ENCODE results near the gene PARP3. TPM values are rescaled to one million over a fixed set of nuclear protein-coding genes. Genes with fewer than 3 reads are reported as not detected.
"Not testable (repeated sequence)": the region's sequence is repeated elsewhere in the genome, so short reads cannot be mapped to it uniquely, and the experiment has no call there.

Gene PARP3
- 12.1 TPM for polyA plus RNA-seq (2013, experiment 1 of 2; ENCODE audit: insufficient read length)
- polyA plus RNA-seq (2013, experiment 2 of 2; ENCODE audit: insufficient read length), result 11.4 TPM

GRCh38 chr3:51941798-51942602 lies at the start of gene PARP3, which contains the start of gene RRP9:
Gene PARP3, plus strand, starts transcription at chr3:51942363. Its CDS starts 993 bp downstream, at chr3:51943356.
Gene RRP9, minus strand, starts transcription at chr3:51941904. Its CDS starts 37 bp downstream, at chr3:51941867.
- peak; percentile 100 for DNase-seq

- no peak for DNase-seq
These were observed 47.8 kb upstream of the PARP3 start for GRCh38 chr3:51894391-51894790.

GRCh38 chr3:51894939-51895338 lies 47.2 kb upstream of the PARP3 start:
- DNase-seq, result no peak

GRCh38 chr3:51896607-51897305 lies 45.4 kb upstream of the PARP3 start:
- DNase-seq, result no peak

- no peak for DNase-seq
These were observed 44.8 kb upstream of the PARP3 start for GRCh38 chr3:51897391-51897790.

- not testable (repeated sequence) for DNase-seq
These were observed 42.1 kb upstream of the PARP3 start for GRCh38 chr3:51900043-51900442.

- not testable (repeated sequence) for DNase-seq
These were observed 39.8 kb upstream of the PARP3 start for GRCh38 chr3:51902361-51902760.

- no peak for DNase-seq
These were observed 37.9 kb upstream of the PARP3 start for GRCh38 chr3:51904034-51904823.

- no peak for DNase-seq
These were observed 34.1 kb upstream of the PARP3 start for GRCh38 chr3:51908026-51908425.

GRCh38 chr3:51916418-51916817 lies 25.7 kb upstream of the PARP3 start:
- no peak for DNase-seq

GRCh38 chr3:51921081-51921578 lies 21.0 kb upstream of the PARP3 start:
- no peak for DNase-seq

GRCh38 chr3:51927061-51927977 lies 14.8 kb upstream of the PARP3 start:
- DNase-seq, result no peak

- DNase-seq, result no peak
These were observed 13.7 kb upstream of the PARP3 start for GRCh38 chr3:51928438-51928837.

- not testable (repeated sequence) for DNase-seq
These were observed 13.2 kb upstream of the PARP3 start for GRCh38 chr3:51928981-51929380.

GRCh38 chr3:51929420-51930003 lies 12.7 kb upstream of the PARP3 start:
- no peak for DNase-seq

- DNase-seq, result no peak
These were observed 11.7 kb upstream of the PARP3 start for GRCh38 chr3:51930439-51930838.

- no peak for DNase-seq
These were observed 10.4 kb upstream of the PARP3 start for GRCh38 chr3:51931756-51932155.

- no peak for DNase-seq
These were observed 9.4 kb upstream of the PARP3 start for GRCh38 chr3:51932471-51933370.

GRCh38 chr3:51933471-51934138 lies 8.6 kb upstream of the PARP3 start:
- DNase-seq, result no peak
